Measurements from ENCODE around the gene ANKEF1.
A peak's percentile ranks its signal among the peaks of the same experiment; 100 is the strongest.
"Not testable (repeated sequence)": the region's sequence is repeated elsewhere in the genome, so short reads cannot be mapped to it uniquely, and the experiment has no call there.

The ANKEF1 gene

DNA sequence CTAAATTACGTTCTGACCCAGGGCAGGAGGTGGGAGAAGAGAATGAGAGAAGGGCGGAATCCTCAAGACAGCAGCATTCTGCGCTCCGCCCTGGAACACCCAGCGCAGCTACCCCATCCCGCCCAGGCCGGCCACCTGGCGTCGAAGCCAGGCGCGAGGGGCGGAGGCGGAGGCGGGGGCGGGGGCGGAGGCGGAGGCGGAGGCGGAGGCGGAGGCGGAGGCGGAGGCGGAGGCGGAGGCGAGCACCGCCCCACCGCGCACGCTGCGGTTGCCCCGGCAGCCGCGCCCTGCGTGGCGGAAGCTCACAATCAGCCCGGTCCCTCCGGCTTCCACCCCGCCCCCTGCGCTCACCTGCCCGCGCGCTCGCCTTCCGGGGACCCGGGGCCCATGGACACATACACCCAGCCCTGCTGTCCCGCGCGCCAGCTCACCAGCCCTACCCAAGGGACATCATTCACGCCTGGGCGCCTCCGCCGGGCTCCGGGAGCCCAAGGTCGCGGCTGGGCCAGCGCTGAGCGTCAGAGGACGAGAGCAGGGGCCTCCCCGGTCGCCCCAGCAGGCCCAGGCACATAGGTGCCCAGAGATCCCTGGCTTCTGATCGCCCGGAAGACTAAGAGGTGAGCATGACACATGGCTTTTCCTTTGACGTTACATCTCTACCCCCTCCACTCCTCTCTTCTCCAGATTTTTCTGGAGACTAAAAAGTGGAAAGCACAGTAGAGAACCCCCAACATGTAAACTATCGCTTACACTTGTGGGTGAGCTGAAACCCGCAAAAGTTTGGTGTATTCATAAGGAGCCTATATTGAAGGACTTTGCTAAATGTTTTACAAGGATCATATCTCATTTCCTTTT lies at the start of gene ANKEF1:
TSS of gene ANKEF1 (plus strand) at position 271 of the 855 bp plus-strand sequence. CDS start 3,315 bp downstream, outside the sequence.
- peak; percentile 82 for DNase-seq

DNA sequence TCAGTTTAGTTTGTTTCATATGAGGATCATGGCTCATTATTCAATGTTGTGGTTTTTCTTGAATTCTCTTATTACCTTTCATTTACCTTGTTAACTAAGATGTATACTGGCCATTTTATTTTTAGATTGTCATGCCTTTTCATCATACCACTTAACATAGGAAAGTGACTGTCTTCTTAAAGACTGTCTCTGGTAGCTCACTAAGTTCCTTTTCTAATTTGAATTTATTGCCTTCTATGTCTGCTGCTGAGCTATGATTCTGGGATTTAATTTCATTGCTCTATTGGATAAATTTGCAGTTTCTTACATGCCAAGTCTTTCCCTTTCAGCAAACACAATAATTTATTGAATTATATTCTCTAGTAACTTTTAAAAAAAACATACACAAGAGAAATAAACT lies 49.5 kb upstream of the ANKEF1 start:
- no peak for DNase-seq

DNA sequence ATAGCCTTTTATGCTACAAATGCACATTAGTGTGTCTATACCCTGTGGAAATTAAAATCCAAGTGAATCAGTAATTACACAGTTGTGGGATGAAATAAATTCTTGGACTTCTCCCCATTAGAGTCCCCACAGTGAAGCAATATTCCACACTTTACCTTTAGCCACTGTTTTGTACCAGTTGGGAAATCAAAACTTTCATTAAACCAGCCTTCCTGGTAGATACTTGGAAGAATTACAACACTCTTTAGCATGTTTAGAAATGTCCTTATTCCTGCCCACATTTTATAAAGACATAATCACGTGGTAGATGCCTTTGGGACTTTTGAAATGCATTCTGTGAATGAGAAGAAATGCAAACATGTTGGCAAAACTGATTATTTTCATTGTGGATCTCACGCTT lies 49.0 kb upstream of the ANKEF1 start:
- no peak for DNase-seq

DNA sequence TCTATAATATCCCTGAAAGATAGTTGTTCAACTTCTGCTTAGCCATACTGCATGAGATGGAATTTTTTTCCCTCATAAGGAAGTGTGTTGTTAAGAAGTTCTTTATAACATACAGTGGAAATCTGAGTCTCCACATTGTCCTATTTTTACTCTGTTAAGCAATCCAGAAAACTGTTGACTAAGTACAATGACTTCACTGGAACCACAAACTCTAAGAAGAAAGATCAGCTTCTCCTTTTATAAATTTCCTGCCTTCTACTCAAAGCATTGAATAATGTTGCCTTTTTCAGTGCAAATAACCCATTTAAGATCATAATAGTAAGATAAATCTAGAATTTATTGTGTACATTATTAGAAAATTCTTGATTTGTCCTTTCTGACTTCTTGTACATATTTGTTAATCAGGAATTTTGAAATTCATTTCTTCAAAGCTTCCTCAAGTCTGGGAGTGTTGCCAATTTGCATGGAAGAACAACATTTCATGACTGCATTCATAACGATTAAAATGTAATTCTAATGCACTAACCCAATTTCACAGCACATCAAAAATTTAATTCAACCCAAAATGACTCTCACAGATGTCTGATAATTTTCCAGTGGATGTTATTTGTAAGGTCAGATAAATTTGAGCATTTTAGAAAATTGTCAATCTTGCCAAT lies 45.6 kb upstream of the ANKEF1 start:
- DNase-seq = no peak

DNA sequence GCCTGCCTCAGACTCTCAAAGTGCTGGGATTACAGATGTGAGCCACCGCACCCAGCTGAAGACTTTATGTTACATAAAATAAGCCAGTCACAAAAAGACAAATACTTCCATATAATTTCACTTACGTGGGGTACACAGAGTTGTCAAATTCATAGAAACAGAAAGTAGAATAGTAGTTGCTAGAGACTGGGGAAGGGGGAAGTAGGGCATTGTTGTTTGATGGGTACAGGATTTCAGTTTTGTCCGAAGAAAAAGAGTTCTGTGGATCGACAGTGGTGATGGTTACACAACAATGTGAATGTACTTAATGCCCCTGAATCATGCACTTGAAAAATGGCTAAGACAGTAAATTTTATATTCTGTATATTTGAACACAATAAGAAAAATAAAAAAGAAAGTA lies 41.6 kb upstream of the ANKEF1 start:
- no peak for DNase-seq

DNA sequence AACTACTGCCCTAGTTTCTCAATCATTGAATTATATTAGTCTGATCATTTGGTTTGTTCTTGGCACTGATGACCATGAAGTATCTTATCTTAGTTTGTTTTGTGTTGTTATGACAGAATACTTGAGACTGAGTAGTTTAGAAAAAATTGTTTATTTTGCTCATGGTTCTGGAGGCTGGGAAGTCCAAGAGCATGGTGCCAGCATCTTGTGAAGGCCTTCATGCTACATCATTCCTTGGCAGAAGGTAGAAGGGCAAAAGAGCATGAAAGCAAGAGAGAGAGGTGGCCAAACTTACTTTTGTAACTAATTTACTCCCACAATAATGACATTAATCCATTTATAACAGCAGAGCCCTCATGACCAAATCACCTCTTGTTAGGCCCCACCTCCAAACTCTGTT lies 40.1 kb upstream of the ANKEF1 start:
- no peak for DNase-seq

DNA sequence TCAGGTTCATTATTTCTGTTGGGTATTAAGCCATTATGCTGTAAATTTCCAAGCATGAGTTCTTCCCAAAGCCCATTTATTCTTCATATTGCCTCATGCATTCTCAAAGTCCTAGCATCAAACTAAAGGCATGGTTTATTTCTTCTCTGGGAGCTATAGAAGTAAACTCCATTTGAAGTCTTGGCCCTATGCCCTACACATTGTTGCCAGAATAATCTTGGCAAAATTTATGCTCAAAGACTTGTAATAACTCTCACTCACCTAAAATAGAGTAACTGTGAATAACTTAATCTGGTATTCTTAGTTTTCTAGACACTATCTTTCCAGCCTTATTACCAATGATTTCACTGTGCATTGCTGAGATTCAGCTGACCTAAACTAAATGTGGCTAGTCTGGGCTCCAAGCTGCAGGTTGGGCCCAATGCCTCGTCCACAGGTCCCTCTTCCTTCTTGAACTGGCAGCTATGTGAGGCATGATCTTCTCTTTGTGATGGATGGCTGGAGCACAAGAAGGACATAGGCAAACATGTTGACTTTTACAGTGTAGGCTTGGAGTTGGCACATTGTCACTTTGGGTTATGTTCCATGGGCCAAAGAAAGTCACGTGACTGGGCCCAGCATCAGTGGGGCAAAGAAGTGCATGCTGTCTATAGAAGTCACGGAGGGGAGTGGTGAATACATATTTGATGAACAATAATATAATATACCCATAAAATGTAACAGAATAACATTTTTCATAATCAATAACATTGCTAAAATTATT lies 39.1 kb upstream of the ANKEF1 start:
- DNase-seq = no peak

DNA sequence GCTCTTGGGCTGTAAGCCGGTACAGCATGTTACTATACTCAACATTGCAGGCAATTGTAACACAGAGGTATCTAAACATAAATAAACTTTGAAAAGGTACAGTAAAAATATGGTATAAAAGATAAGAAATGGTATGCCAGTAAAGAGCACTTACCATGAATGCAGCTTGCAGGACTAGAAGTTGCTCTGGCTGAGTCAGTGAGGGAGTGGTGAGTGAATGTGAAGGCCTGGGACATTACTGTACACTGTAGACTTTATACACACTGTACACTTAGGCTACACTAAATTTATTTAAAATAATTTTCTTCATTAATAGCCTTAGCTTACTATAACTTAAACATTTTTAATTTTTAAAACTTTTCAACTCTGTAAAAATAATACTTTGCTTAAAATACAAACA lies 37.8 kb upstream of the ANKEF1 start:
- DNase-seq = no peak

DNA sequence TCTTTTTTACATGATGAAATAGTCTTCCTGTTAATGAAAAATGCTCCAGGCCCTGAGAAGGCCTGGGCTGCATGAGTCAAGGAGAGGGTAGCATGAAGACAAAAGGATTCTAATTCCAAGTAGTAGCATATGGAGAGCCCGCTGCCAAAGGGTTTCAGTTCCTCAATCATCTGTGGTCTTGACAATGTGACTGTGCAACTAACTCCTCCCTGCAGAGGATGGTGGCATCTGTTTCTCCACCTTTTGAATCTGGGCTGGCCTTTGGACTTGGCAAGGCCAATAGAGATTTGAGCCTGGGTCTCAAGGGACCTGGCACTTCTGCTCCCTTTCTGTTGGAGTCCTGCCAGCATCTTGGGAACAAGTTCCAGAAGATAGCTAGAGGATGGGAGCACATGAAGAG lies 35.1 kb upstream of the ANKEF1 start:
- DNase-seq = no peak

DNA sequence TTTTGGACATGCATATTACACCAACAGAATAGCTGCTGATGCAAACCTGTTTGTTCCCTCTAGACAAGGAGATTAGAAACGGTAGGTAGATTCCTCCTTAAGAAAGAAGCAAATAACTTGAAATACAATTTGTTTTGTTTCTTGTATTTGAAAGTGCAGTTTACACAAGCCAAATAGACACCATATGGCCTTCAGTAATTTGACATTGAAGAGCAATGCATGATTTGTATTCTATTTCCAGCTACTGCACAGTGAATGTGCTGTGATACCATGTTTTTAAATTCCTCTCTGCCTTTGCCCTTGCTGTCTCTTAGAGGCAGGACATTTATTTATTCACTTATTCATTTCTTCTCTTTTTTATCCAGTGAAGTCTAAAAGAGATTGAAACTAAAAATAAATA lies 31.9 kb upstream of the ANKEF1 start:
- DNase-seq = no peak

DNA sequence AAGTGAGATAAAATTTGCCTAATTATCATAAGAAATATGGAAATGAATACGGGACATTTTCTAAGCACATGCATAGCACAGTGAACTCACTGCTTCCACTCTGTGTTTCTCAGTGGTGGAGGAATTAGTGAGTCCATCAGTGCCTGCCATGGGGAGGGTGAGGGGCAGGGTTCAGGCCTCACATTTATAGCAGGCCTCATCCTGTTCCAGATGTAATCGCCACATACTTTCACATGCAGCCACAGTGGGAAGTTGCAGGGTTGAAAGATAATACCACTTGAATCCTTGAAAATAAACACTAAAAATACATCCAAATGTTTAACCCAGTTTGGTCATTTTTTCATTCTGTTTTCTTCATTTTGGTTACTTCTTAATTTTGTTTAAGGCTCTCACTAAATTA lies 29.9 kb upstream of the ANKEF1 start:
- no peak for DNase-seq

DNA sequence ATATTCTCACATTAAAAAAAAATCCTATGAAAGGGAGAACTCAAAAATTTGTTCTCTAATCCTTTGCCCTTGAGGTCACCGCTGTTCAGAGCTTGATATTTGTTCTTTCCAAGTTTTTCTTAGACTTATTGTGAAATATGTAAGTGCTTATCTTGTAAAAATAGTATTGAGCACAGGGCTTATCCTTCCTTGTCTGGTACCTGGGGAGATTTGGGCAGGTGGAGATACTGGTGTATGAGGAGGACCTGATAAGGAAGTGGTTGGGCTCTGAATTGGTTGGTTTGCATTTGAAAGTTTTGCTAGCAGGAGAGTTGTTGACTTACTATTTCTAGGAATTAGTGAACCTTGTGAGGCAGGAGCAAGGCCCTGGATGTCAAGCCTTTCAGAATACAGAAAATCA lies 28.9 kb upstream of the ANKEF1 start:
- no peak for DNase-seq

DNA sequence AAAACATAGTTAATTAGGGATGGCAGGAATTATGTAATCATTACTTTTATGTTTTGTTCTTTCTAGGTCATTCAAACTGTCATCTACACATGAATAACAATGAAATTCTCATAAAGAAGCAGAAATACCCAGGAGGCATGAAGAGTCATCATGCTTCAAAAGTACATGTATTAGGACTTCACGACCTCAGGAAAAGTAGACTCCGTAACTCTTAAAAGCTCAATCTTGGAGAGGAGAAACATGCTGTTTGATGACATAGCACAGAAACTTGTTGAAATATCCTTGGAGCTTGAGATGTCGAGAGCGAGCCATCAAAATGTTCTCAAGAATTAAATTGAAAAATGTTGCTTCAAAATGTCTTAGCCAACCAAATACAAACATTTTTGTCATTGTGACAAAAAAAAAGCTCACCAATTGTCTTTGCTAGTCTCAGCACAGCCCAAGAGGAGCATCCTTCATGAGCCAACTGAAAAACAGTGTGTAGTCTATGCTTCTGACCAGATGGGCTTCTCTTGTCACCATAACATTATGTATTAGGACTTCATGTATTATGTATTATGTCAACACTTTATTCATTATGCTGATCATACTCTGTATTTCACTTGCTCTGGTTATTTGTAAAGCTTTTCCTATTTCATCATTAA lies 28.2 kb upstream of the ANKEF1 start:
- DNase-seq = no peak

DNA sequence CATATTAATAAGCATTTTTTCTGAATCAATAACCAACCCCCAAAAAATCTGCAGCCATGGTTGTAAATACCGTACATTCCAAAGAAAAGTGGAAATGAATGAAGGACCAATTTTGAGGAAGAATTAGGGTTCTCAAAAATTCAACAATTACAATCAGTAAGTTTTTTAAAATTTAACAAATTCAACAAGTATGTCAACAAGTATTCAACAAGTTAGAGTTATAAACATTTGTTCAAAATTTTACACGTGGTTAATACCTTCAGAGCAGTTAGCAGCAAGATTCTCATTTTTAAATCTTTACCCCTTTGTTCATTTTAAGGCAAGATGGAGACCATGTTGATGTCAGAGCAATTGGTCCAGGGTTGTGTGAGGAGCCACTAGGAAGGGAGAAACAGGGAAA lies 27.6 kb upstream of the ANKEF1 start:
- DNase-seq = no peak

DNA sequence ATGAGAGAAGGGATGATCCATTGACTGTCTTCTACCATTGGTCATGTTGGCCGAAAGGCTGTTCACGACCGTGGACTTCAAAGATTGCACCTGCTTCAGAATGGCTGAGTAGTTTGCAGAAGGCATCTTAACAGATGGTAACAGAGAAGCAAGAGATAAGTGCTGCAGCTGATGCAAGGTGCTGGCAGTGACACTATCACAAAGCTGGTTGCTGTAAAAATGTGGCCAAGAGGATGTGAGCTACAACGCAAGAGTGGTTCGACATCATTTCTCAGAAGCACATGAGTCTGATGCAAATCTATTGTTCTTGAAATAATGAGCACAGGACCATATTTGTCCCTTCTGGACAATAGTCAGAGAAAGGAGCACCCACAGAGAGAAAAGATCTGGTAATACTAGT lies 27.0 kb upstream of the ANKEF1 start:
- DNase-seq = no peak

DNA sequence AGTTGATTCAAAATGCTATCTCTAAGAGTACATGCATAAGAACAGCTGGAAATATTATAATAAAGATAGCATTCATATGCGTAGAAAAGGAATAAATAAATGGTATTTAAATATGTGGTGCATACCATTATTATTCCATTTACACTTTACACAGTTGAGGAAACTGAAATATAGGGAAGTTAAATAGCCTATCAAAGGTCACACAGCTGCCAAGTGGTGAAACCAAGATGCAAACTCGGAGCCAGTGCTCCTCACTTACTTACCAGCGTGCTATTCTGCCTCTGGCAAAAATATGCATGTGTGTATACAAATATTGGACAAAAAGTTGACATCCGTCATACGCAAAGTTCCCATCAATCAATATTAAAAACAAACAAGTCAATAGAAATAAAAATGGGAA lies 22.3 kb upstream of the ANKEF1 start:
- DNase-seq = no peak

DNA sequence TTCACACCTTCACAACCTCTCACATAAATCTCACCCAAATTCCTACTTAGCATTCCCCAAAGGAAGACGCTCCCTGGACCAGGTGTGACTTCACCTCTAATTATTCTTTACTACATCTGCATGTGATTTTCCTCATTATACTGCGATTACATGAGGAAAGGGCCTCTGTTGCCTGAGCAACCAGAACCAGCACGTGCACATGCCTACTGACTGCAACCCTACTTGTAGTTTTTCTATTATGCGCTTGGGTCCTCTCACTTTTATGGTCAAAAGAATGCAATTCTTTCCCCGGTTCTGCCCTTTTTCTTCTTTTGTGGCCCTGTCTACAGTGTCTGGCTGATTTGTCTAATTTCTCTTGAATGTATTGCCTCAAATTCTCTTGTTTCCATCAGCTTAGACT lies 20.4 kb upstream of the ANKEF1 start:
- DNase-seq = no peak

DNA sequence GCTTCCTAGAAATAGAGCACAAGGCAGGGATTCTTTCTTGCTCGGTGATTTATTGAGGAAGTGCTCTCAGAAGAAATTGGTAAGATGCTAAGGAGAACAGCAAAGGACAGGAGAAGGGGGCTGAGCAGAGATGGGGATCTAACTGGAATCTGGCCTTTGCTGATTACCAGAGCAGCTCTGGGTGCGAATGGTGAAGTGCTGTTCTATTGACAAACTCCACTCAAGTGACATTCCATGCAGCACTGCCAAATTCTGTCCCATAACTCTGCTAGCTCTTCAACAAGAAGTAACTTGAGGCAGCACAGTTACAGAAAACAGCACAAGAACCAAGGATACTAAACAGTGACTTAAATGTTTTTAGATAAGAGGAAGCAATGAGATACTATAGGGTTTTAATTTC lies 13.8 kb upstream of the ANKEF1 start:
- DNase-seq = no peak

DNA sequence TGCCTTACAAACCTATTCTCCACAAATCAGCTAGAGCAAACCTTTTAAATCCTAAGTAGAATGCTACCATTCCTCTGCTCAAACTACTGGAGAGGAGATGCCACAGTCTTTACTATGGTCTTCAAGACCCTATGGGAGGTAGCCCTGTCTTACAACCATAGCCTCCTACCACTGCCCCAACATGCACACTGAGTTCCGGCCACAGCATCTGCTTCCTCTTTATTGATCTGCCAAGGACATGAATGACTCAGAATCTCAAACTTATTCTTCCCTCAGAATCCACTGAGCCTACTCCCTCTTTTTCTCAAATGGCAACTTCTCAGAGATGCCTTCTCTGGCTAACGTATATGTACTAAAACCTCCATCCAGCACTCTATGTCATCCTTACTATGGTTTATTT lies 12.2 kb upstream of the ANKEF1 start:
- no peak for DNase-seq

DNA sequence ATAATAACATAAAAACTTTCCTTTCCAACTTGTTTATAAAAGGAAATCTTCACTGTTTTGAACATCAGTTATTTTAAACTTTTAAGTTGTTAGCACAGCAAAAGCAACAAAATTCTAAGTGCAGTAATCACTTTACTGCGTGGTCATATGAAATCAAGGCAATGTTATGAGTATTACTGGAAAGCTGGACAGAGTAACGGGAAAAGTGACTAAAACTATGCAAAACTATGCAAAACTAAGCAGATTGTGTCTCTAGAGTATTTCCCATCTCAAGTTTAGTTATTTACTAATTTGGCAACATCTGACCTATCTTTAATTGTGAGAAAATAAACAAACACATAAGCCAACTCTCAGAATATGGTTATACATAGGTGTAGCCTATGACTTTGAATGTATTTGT lies 10.9 kb upstream of the ANKEF1 start:
- no peak for DNase-seq

DNA sequence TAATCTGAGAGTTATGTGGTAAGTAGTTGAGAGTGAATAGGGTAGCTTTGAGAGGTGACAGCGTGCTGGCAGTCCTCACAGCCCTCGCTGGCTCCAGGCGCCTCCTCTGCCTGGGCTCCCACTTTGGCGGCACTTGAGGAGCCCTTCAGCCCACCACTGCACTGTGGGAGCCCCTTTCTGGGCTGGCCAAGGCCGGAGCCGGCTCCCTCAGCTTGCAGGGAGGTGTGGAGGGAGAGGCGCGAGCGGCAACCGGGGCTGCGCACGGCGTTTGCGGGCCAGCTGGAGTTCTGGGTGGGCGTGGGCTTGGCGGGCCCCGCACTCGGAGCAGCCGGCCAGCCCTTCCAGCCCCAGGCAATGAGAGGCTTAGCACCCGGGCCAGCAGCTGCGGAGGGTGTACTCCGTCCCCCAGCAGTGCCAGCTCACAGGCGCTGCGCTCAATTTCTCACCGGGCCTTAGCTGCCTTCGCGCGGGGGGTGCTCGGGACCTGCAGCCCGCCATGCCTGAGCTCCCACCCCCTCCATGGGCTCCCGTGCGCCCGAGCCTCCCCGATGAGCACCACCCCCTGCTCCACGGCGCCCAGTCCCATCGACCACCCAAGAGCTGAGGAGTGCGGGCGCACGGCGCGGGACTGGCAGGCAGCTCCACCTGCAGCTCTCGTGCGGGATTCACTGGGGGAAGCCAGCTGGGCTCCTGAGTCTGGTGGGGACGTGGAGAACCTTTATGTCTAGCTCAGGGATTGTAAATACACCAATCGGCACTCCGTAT lies 3.2 kb upstream of the ANKEF1 start:
- DNase-seq = not testable (repeated sequence)

DNA sequence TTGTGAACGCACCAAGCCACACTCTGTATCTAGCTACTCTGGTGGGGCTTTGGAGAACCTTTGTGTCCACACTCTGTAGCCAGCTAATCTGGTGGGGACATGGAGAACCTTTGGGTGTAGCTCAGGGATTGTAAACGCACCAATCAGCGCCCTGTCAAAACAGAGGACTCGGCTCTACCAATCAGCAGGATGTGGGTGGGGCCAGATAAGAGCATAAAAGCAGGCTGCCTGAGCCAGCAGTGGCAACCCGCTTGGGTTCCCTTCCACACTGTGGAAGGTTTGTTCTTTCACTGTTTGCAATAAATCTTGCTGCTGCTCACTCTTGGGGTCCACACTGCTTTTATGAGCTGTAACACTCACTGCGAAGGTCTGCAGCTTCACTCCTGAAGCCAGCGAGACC lies 2.5 kb upstream of the ANKEF1 start:
- not testable (repeated sequence) for DNase-seq
